HG02870 (cell line): ENCODE results near the gene SRPRB.
"Not testable (repeated sequence)": the region's sequence is repeated elsewhere in the genome, so short reads cannot be mapped to it uniquely, and the experiment has no call there.

Experiments
- ATAC-seq: cut with Tn5 transposase; IDR thresholded peaks from one replicate; pipeline ENCODE4 v1.9.1; 2021; ENCODE audit warnings: mild to moderate bottlenecking, moderate library complexity; ENCODE audit not compliant: unreplicated experiment

SRPRB gene

GRCh38 chr3:133777807-133778568, 27.6 kb upstream of the SRPRB start:
- no peak for ATAC-seq

DNA sequence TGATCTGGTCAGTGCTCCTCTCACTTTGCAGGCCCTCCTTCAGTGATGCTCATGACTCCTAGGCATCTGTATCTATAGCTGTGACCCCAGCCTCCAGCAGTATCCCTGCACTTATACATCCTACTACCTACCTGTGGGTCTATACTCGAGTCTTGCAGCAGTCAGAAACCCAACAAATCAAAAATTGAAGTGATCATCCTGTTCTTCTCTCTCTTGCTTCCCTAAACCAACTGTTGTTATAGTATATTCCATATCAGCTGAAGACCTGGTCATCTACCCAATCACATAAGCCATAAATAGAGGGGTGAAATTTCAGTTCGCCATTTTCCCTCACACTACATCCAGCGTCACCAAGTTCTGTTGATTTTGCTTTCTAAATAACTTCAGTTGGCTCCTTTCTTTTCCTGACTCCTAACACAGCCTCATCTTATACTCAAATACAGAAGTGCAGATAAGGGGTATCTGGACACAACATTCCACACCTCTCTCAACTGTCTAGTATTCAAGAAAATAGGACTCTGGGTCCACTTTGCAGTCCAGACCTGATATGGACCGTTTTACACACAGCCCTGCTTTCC, 25.9 kb upstream of the SRPRB start:
- ATAC-seq = no peak

DNA sequence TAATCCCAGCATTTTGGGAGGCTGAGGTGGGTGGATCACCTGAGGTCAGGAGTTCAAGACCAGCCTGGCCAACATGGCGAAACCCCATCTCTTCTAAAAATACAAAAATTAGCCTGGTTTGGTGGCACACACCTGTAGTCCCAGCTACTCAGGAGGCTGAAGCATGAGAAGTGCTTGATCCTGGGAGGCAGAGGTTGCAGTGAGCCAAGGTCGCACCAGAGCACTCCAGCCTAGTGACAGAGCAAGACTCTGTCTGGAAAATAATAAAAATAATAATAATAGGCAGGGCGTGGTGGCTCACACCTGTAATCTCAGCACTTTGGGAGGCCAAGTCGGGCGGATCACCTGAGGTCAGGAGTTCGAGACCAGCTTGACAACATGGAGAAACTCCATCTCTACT, 24.9 kb upstream of the SRPRB start:
- ATAC-seq = not testable (repeated sequence)

DNA sequence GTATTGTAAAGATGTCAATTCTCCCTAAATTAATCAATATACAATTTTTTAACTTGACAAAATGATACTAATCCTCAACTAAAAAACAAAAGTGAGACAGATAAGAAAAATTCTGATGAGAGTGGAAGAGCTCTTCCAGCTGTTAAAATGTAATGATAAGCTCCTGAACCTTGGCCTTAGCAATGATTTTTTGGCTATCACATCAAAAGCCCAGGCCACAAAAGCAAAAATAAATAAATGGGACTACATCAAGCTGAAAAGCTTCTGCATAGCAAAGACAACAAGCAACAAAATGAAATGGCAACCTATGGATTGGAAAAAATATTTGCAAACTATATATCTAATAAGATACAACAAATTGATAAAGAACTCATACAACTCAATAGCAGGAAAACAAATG, 24.0 kb upstream of the SRPRB start:
- ATAC-seq = no peak

DNA sequence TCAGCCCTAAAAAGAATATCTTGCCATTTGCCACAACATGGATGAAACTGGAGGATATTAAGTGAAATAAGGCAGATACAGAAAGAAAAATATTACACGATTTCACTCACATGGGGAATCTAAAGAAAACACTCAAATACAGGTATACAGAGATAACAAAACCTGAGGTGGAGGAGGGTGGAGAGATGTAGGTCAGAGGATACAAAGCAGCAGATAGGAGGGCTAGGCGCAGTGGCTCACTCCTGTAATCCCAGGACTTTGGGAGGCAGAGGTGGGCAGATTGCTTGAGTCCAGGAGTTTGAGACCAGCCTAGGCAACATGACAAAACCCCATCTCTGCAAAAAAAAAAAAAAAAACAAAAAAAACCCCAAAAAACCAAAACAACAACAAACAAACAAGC, 23.2 kb upstream of the SRPRB start:
- ATAC-seq = no peak

DNA sequence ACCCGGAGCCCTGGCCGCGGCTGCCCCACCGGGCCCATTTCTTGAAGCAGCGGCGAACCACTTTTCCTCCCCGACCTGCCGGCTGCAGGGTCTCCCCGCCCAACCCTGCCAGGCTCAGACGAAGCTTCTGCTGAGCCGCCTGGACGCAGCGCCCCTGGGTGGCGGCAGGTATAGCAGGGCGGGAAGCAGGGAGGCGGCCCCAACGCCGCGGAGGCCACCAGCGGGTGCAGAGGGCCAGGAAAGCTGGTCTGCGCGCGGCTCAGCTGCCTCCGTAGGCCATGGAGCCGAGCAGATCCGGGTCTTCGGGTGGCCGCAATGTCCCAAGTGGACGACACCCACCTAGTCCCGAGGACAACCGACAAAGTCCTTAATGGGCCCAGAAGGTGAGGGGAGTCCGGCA, 21.9 kb upstream of the SRPRB start:
- ATAC-seq = no peak

DNA sequence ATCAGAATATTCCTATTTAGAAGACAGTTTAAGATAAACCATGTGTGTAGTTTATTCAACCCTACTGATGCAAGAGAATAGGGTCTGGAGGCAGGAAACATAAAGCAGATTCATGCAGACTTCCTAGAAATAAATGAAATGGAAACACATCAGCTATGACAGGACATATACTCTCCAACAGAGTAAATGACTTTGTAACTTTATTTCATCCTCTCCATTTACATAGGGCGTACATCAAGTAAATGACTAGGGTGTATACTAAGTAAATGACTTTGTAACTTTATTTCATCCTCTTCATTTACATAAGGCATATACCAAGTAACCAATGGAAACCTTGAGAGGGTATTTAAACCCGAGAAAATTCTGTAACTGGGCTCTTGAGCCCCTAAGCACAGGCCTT, 17.6 kb upstream of the SRPRB start:
- no peak for ATAC-seq

DNA sequence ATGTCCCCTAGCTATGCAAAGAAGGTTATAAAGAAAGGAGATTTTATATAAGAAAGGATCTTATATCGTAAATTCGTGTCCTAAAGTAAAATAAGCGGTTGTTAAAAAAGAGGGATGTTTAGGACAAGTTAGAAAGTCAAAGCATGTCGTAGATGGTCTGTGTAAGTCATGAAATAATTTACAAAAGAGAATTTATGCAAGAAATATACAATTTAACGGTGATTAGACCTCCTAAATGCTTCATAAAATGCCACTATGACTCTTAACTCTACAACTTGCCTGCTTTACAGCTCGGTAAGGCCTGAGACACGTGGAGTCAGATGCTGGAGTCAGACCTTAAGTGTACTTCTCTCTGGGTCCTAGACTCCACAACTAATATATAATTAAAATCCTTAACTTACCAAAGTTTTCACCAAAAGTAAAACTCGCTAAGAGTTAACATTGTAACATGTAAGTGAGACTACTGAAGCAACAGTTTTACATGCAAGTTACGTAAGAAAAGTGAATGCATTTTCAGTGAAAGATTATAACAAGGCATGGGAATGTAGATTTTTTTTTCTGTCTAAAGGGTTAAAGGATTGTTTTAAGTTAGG, 13.3 kb upstream of the SRPRB start:
- ATAC-seq = no peak

DNA sequence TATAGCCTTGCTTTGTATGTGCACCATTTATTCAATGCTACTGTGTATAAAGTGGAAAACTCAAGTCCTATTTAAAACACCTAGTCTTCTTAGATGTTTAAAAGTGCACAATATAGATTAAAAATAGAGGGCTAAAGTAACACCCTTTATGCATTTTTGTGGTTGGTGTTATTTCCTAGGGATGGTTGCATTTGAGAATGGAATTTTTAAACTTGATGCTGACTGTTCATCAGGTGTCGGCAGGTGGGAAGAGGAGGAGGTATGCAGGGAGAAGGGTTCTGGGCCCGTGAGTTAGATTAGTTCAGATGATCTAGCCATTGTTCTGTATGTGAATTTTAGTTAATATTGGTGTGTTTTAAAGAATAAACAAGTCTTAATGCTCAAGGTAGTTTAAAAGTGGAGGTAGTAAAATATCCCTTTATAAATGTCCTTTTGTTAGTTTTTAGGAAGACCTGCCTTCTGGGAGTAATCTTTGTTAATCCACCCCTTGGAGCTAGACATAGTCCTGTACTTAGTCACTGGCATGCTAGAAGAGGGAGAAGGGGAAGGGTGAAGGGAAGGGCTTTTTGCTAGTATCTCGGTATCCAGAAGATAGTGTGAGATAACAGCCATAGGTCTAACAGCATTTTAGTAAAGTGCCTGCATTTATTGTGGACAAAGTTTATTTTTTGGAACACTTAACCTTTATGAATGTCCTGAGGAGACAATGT, 8.1 kb upstream of the SRPRB start:
- ATAC-seq = no peak

DNA sequence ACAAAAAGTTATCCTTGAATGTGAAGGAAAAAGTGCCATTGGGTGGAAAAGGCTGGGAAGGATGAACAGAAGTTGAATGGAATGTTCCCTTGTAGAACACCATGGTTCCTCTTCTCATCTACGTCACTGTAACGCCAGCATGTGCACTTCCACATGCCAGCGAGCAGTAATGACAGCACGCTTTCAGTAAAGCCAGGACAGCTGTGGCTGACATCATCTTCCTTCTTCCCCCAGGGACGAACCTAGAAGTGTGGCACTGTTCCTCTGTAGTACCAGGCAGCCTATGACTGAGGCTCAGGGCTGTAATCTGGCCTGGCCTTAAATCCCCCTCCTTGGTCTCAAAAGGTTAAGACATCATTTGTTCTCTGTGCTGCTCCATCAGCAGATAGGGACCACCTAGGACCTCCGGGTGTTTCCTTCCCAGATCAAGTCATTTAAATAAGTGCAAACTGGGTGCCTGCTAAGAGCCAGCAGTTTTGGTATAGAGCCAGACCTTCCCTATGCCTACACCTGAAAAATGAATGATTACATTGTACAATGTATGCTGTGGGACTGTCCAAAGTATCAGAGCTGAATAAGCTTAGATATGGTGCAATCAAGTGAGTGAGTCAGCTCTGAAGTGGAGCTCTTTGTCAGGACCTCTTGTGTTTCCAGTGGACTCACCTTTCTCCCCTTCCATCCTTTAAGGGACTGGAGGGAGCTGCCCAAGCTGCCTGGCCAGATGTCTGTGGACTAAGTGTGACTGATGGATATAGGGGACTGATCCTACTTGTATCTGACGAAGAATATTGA, 5.6 kb upstream of the SRPRB start:
- ATAC-seq = no peak

DNA sequence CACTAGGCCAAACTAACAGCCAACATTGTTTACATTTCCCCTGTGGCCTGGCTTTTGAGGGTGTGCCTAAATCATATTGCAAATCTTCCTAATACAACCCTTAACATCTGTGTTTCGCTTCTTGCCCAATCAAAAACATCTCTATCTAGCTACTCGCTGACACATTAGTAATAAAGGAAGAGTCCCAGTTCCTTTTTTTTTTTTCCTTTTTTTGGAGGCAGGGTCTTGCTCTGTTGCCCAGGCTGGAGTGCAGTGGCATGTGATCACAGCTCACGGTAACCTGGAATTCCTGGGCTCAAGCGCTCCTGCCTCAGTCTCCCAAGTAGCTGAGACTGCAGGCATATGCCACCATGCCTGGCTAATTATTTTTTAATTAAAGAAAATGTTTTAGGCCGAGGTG, 2.1 kb upstream of the SRPRB start:
- ATAC-seq = no peak

- no peak for ATAC-seq
Measured at GRCh38 chr3:133804896-133805295, 719 bp upstream of the SRPRB start.

- ATAC-seq = no peak
Measured at GRCh38 chr3:133805384-133805701, 272 bp upstream of the SRPRB start.

DNA sequence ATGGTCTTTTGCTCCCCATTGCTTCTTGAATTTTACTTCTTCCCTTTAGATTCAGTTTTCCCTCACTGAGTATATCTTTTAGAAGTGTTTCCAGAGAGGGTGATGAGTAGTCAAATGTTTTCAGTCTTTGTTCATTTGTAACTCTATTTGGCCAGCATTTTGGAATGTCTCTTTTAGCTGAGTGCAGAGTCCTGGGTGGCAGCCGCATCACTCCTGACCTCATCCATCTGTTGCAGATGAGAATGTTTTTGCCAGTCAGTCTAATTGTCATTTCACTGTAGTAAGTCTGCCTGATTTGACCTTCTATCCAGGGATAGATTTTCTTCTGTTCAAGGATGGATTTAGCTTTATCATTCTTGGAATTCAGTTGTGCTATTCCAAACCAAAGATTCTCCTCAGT, 7.3 kb downstream of the SRPRB start:
- ATAC-seq = no peak

- no peak for ATAC-seq
Measured at GRCh38 chr3:133815386-133815785, 9.8 kb downstream of the SRPRB start.

GRCh38 chr3:133820129-133820528, 14.5 kb downstream of the SRPRB start:
- ATAC-seq = no peak

DNA sequence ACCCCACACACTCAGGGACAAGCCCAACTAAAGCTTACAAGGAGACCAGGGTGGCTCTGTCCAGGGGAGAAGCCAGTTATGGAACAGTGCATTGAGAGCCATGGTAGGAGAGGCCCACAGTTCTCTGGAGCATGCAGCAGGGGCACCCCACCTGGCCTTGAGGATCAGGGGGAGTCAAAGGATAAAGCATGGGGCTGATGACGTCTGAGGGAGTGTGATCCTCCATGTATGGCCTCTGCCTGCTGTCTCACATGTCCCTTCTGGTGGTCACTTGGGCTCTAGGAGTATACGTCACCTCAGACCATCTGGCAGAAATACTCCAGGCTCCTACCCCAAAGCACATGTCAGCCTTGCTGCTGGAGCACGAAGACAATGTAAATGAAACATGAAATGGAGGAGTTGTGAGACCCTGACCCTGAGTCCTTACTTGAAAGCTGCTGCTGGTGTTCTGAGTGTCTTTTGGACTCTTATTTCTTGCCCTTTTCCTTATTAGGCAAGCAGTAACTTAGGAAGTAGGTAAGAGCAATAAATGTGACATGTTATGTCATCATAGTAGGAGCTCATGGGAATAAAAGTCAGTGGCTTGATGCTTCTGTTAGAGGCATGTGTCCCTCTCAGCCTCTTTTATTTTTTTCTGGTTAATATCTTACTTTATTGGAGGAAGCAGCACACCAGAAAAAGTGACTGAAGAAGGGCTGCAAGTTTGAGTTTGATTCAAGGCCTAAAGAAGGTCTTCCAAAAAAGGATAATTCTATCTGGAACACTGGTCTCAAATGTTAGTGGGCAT, 15.5 kb downstream of the SRPRB start:
- ATAC-seq = no peak

DNA sequence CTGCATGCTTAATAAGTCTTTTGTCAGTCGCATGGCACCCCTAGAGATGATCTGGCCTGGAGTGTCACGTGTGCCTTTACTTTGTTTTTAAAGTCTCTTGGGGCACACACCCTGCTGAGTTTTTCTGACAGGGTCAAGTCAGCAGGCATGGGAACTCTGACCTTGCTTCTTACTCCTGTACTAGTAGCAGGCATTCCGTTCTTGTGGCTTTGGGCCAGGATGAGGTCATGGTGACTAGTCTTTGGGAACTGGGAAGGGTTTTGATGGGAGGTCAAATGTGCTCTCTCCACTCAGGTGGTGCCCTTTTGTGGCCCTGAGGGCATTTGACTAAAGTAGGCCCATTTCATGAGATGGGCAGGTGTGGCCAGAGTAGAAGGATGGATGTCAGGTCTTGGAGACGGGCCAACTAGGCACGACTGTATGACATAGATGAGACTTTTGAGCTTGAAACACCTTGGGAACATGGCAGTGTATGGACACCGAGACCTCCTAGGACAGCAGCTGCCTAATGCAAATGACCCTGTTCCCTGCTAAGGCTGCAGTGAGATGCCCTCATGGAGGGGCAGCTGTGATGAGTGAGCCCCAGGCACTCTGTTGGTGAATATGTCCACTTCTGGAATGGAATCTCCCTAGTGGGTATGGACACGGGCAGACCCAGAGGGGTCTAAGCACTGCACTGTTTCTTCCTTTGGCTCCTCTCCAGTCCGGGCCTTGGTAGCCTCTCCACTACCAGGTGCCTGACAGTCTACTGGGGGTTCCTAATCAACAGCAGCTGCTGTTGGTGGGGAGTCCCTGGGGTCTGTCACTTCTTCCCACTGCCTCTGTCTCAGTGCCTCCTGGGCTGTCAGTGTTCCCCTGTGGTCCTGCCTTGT, 16.4 kb downstream of the SRPRB start:
- no peak for ATAC-seq

DNA sequence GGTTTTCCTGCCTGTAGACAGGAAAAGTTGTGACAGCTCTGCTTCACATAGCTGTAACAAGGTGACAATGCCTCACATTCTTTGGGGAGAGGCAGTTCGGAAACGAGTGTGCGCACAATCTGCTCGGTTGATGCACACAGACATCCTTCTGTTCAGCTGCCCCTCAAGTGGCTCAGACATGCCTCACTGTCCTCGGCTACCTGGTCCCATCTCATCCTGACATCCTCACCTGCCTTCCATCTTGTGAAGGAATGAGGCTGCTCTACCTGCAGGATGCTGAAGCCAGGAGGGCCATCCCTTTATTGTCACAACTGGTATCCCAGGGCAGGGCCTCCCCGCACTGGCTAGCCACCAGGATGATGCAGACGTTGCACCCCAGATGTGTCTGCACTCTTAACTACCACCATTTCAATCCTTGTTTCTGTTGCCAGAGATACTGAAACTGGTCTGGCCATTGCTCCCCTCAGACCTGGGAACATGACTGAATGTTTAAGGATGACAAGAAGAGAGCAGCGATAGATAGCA, 19.4 kb downstream of the SRPRB start:
- no peak for ATAC-seq
